ENCODE results near the gene CIBAR2.

CIBAR2 gene

DNA sequence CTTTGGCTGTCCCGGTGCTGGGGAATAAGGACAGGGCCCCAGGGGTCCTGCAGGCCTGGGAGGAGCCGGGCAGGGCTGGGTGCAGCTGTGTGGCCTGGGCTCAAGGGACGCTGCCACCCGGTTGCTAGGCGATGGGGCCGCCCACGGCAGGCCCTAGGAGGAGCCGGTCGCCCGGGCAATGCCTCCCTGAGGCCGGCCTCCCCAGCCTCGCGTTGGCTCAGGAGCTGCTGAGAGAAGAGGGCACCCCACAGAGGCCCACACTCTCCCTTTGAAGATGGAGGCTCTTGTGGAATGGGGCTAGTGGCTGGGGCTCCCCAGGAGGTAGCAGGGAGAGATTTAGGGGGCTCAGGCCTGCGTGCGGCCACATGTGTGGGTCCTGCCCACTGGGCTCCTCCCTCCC, at the start of gene CIBAR2:
TSS of gene CIBAR2 (minus strand) at position 109 of the 400 bp plus-strand sequence. CDS start 120 bp downstream, outside the sequence.
- no peak for DNase-seq

DNA sequence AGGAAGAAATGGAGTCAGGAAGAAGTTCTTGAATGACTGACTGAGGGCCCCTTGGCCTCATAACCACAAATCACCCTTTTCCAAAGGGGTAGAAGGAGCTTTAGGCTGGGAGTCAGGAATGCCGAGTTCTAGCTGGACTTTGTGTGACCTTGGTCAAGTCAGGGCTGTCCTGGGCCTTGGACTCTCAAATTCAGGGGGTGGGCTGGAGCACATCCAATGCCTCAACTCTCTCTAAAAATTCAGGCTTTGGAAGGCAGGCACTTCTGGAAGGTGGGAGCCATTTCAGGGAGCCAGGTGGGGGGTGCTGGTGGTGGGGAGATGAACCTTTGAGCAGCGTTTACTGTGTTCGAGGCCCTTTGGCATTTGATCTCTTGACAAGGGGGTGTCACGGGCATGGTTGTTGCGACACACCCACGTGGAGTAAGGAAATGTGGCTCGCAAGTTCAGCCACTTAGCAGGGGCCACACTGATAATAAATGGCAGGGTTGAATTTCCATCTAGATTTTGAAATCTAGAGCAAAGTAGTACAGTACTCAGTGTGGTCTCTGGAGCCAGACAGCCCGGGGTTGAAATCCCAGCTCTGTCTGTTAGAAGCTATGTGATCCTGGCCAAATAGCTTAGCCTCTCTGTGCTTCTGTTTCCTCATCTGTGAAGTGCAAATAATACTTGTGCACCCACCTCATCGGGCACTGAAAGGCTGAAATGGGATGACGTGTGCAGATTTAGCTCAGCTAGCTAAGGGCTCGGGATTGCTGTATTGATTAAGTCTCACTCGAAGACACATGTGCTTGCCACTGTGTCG, 47.1 kb upstream of the CIBAR2 start:
- DNase-seq, result no peak

DNA sequence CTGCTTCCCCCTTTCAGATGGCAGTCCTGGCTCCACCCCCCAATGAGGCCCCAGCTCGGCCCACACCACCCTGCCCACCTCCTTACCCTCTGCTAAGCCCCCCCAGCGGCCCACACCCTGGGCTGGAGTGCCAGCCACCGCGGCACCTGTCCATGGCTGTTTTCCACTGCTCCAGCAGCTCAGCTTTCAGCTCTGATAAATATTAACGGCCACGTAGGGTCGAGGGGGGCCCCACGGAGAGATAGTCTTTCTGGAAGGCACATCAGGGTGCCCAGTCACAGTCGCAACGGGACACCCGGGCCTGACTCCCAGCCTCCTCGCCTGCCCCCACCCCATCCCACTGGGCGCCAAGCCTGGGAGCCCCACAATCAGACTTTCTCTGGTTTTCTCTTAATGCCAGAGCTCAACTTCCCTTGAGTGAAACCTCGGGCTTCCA, 46.5 kb upstream of the CIBAR2 start:
- no peak for DNase-seq

DNA sequence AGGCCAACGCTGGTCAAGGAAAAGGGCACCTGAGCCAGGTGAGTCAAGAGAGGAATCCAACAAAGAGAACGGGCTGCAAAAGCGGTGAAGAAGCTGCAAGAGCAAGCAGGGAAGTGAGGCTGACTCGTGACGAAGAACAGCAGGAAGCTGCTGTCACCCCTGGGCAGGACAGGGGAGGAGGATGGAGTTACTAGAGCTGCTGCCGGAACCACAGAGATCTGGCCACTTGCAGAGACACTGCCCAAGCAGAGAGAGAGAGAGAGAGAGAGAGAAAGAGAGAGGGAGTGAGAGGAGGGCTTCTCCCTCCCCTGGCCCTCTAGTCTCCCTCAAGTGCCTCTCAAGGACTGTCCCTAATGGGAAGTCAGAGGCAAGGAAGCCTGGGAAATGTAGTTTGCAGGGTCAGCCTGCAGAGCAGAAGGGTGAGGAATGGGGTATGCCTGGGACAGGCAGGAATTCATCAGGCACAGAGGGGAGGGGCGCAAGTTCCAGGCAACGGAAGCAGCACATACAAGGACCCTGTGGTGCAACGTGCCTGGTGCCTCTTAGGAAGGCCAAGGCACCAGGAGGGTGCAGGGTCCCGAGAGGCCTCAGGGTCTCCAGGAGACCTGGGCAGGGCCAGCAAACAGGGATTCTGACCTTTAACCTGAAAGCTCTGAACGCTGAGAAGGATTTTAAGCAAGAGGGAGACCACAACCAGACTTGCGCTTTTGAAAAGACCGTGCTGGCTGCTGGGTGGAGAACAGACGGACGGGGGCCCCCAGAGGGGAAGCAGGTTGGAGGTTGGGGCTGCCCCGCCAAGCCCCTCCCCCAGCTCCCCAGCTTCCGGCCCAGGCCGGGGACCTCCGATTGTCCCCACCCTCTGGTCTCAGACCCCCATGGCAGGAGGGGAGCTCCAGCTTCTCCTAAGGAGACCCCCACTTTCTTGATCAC, 45.8 kb upstream of the CIBAR2 start:
- no peak for DNase-seq

DNA sequence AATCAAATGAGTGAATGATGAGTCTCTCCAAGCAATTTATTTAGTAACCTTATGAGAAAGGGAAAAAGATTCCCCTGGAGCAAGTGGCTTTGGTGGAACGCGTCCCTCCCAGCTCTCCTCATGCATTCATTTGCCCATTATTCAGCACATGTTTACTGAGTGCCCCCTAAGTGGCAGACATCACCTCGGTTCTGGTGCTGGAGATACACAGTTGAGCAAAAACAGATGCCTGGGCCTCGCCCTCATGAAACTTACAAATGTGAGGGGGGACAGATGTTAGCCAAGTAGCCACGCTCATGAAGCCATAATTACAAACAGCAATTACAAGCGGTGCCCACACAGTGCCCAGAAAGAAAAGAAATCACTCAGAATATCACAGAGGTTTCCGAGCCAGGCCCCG, 45.1 kb upstream of the CIBAR2 start:
- DNase-seq, result no peak

DNA sequence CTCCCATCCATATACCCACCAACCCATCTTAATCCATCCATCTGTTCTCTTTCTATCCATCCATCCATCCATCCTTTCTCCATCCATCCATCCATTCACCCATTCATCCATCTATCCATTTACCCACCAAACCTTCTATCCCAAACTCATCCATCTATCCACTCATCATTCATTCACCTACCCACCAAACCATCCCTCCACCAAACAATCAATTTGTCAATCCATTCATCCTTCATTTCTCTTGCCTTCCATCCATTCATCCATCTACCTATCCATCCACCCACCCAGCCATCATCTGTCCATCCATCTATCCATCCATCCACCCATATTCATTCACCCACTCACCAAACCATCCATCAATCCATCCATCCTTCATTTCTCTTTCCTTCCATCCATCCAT, 44.6 kb upstream of the CIBAR2 start:
- no peak for DNase-seq

DNA sequence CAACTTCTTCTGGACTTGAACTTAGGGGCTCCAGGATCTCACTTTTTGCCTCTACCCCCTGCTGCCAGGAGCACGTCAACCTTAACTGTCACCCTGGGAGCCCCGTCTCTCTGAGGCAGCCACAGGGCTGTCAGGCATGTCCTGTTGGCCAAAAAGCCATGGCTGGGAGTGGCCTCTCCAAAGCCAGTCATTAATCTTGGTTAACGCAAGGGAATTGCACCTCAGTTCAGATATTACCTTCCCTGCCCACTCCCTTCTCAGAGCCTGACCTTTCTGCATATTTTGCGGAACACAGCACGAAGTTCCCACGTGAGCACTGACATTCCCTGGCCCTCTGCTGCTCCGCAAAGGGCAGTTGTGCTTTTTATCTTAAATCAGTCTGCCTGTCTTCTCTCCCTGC, 44.2 kb upstream of the CIBAR2 start:
- no peak for DNase-seq

DNA sequence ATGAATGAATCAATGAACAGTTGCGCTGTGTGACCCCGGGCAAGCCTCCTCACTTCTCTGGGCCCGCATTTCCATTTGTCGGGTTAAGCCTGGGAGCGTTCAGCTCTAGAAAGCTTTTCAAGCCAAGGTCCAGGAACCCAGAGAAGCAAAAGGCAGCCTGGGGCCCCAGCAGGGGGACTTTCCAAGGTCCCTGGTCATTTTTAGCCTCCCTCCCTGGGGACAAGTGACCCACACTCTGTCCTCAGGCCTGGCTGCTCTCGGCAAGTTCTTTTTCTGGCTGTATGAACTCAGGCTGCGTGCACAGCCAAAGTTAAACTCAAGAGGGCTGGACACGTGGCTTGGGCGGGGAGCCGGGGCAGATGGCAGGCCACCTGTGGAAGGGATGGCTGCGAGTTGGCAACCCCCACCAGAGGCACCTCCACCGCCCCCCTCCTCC, 41.4 kb upstream of the CIBAR2 start:
- no peak for DNase-seq

DNA sequence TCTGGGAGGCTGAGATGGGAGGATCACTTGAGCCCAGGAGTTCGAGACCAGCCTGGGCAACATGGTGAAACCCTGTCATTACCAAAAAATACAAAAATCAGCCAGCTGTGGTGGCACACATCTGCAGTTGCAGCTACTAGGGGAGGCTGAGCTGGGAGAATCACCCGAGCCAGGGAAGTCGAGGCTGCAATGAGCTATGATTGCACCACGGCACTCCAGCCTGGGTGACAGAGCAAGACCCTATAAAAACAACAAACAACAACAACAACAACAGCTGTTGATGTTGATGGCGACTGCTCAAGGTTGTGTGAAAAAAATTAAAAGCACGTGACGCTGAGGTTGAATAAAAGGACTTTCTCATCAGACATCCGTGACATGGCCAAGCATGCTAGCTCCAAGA, 40.8 kb upstream of the CIBAR2 start:
- DNase-seq, result no peak

DNA sequence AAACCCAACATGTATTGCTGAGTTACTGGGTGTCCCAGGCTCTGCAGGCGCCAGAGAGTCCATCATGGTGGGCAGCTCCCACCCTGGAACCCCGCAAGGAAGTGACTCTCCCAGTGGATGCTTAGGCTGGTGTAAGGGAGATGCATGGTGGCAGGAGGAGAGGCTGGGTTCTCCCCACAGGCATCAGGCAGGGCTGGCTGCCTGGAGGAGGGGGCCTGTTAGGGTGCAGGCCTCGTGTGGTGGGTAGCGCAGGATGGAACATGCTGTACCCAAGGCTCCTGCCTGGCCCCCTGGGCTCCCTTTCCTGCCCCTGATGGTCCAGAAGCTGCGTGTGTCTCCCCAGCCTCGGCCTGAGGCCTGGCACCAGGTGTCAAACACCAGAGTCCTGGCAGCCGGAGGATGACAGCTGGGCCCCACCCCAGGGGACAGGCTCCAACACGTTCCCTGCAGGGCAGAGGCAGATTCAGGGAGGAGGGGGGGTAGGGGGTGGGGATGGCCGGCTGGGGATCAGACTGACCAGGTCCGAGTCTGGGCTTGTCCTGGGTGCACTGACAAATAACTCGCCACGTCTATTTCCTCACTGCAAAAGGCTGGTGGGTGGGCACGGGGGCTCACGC, 40.2 kb upstream of the CIBAR2 start:
- no peak for DNase-seq

DNA sequence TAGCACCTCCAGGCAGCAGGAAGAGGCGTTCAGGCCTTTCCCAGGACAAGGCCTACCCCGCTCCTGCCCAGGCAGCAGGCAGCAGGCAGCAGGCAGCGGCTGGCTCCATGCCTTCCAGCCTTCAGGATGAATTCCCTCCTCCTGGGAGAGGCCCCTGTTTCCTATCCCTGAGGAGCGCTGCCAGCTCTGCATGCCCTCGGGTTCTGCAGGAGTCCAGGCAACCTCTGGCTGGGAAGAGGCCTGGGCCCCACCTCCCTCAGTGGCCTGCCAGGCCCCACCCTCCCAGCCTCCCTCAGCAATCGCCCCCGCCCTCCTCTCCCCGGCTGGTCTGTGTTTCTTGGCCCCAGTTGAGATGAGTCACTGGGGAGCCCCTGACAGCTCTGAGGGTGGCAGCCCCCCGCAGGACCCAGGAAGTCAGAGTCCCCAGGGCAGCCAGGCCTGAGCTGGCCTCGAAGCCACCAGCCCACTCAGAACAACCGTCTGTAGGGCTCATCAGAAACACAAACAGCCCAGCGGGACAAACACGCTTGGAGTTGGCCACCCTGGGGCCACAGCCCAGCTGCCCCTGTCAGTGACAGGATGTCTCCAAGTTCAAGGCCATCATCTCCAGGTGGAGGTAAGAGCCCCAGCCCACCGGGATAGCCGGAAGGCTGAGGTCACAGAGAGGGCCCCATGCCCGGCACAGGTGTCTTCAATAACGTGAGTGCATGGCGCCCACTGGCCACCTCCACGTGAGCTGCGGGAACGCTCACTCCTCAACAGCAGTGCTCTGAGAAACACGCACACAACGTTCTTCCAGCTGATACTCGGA, 39.5 kb upstream of the CIBAR2 start:
- no peak for DNase-seq

DNA sequence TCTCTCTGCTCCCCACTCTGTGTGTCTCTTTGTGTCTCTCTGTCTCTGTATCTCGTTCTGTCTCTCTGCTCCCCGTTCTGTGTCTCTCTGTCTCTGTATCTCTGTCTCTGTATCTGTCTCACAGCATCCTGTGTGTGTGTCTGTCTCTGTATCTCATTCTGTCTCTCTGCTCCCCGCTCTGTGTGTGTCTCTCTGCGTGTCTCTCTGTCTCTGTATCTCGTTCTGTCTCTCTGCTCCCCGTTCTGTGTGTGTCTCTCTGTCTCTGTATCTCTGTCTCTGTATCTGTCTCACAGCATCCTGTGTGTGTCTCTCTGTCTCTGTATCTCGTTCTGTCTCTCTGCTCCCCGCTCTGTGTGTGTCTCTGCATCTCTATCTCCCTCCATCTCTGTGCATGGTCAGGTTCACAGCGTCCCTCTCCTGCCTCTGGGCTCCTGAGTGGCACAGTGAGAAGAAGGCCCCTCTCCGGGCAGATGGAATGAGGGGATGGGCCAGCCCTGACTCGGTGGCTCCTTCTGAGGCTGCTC, 38.9 kb upstream of the CIBAR2 start:
- no peak for DNase-seq

DNA sequence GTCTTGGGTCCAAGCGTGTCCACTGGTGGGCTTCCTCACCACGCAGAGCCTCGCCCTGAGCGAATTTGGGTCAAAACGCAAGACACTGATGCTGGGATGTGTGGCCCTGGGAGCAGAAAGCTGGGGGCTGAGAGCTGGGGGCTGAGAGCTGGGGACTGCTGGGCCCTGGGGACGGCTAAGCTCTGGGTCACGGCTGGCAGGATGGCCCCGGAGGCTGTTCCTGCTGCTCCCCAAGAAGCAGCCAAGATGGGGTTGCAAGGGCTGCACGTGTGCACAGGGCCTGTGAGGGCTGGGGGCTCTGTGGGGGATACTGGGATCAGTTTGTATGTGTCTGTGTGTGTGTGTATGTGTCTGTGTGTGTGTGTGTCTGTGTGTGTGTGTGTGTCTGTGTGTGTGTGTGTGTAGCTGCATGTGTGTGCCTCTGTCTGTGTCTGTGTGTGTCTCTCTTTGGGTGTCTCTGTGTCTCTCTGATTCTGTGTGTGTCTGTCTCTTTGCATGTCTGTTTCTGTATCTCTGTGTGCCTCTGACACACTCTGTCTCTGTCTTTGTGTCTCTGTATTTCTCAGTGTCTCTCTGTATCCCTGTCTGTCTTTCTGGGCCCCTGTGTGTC, 38.2 kb upstream of the CIBAR2 start:
- DNase-seq, result no peak

DNA sequence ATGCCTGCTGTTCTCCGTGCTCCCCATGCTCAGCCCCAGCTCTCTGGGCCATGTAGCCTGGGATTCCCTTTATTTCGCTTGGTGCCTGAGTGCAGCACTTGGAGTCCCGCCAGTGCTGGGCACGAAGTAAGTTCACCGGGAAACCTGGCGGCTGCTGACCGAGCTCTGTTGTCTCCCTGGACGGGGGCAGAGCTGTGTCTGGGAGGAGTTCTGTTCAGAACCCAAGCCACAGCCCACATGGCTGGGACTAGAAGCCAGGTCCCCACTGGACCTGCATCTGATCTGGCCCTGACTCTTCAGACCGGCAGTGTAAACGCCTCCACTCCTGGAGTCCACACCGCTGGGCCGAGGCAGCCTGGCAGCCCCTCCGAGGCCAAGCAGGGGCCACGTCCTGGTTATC, 37.5 kb upstream of the CIBAR2 start:
- no peak for DNase-seq

DNA sequence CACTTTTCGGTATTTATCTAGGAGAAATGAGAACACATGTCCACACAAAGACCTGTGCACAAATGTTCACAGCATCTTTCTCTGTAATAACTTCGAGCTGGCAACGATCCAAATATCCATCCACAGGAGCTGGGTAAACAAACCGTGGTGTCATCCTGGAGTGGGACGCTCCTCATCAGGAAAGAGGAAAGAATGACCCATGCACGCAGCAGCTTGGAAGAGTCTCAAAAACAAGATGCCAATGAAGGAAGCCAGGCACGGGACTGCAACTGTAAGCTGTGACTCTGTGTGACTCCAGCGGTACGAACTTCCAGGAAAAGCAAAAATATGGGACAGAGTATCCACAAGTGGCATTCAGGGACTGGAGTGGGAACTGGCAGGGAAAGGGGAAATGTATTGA, 36.7 kb upstream of the CIBAR2 start:
- no peak for DNase-seq

DNA sequence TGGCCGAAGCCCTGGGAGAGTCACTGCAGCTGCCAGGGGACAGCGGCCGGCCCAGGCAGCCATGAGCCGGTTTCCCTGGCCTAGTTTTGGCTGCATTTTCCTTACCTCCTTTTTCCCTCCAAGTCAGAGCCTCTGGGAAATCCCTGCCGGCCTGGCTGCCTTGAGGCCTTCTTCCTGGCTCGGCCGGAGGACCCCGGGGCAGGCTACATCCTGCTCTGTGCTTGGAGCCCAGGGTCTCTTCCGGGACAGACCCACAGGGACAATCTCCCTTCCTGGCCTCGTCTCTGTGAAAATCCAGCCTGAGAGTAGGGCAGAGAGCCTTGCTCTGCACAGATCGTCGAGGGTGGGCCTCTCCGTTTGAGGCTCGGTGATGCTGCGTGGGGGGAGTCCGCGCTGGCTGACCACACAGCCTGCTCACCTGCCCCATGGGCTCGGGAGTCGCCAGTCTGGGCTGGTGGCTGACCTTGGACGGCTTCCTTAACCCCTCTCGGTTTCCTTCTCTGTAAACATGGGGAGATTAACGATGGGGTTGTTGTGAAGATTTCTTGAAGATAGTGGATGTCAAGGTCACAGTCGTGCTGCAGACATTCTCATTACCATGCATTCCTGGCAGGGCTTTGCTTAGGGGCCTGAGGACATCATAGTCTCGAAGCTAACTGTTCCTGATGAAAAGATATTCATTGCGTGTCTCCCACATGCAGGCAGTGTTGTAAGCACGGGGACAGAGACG, 34.8 kb upstream of the CIBAR2 start:
- DNase-seq, result no peak

DNA sequence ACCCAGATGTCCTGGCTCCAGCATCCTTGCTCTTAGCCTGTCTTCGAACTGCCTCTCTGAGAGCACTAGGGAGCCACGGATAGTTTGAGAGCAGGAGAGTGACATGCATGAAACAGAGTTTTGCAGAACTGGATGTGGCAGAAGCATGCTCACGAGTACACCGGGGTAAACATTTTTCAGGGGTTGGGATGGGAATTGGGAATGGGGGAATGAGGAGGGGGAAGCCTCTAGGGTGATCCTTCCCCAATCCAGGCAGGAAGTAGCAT, 34.2 kb upstream of the CIBAR2 start:
- DNase-seq, result no peak

DNA sequence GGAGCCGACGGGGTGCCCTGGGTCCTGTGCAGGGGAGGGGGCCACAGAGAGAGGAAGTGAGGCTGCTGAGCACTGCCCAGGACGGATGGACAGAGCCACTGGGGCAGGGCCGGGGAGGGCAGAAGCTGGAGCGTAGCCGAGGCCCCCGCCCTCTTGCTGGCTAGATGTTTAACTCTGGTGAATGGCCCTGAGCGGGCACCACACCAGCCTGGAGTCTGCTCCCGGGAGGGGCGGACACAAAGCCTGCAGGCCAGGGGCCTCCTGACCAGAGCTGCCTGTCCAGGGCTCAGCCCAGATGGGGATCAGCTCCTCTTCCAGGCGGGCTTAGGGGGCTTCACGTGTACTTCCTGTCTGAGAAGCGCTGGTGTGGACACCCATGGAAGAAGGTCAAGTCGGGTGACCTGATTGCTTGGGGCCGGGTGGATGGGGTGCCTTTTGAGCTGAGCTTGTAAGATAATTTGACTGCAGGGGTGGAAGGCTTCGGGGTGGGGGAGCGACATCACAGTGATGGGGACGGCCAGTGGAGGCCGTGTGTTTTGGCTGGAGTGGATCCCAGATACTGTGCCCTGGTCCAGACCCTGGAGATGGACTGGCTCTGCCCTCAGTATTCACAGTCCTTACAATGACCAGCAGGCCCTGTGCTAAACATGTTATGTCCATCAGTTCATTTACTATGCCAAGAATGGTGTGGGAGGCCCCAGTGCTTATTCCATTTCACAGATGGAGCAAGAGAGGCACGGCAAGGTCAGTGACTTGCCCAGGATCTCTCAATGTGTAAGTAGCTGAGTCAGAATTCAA, 33.7 kb upstream of the CIBAR2 start:
- no peak for DNase-seq

DNA sequence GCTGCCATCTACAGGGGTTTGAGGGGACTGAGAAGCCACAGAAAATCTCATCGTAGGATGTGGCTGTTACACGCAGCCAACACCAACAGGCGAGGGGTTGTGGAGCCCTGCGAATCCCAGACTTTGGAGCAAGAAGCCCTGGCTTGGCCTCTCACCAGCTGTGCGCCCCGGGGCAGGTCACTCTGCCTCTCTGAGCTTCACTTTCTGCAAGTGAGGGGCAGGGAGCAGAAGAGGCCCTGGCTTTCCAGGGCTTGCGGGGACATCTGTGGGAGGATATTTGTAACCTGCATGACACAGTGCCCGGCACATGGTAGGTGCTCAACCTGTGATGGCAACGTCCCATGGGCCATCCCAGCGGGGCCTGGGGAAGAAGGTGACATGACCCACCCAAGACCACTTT, 32.9 kb upstream of the CIBAR2 start:
- no peak for DNase-seq
